K562 (cell line): ENCODE data around the gene GRID2IP. TPM values are rescaled to one million over a fixed set of nuclear protein-coding genes. Genes with fewer than 3 reads are reported as not detected.

Source experiments
- ARHGAP35 ChIP-seq: fragments of 450-650 bp; IDR thresholded peaks from 2 replicates; pipeline ENCODE4 v1.6.1; 2018; ENCODE audit not compliant: partially characterized antibody
- BCOR ChIP-seq: fragments of 450-650 bp; IDR thresholded peaks from 2 replicates; pipeline ENCODE4 v1.6.1; 2016
- C11orf30 ChIP-seq: fragments of 450-650 bp; IDR thresholded peaks from 2 replicates; pipeline ENCODE4 v1.6.1; 2016; ENCODE audit warnings: low read depth, mild to moderate bottlenecking
- CTBP1 ChIP-seq: fragments of 450-650 bp; IDR thresholded peaks from 2 replicates; pipeline ENCODE4 v1.6.1; 2016; ENCODE audit warnings: borderline replicate concordance
- ELF1 ChIP-seq: fragments of 200-800 bp; sonication (Bioruptor generic); IDR thresholded peaks from 2 replicates; pipeline ENCODE4 v1.6.1; 2016; ENCODE audit warnings: missing genetic modification characterization, missing compliant biosample characterization
- HDAC3 ChIP-seq: fragments of 450-650 bp; IDR thresholded peaks from 2 replicates; pipeline ENCODE4 v1.6.1; 2018; ENCODE audit warnings: borderline replicate concordance, mild to moderate bottlenecking, moderate library complexity; ENCODE audit not compliant: partially characterized antibody
- HLTF ChIP-seq: fragments of 450-650 bp; IDR thresholded peaks from 2 replicates; pipeline ENCODE4 v1.6.1; 2016
- IFI16 ChIP-seq: fragments of 250-450 bp; sonication (Bioruptor Pico); IDR thresholded peaks from 2 replicates; pipeline ENCODE4 v2.1.2; 2022; ENCODE audit warnings: mild to moderate bottlenecking, inconsistent platforms
- KAT7 ChIP-seq: sonication (generic); formaldehyde crosslinking; IDR thresholded peaks from 2 replicates; pipeline ENCODE4 v1.8.0; 2022; ENCODE audit warnings: missing genetic modification reagents, mild to moderate bottlenecking, borderline replicate concordance
- KDM1A ChIP-seq, 2 experiments: fragments of 450-650 bp; IDR thresholded peaks; 2 replicates each; pipeline ENCODE4 v1.6.1; 2016; ENCODE audit warnings: mild to moderate bottlenecking in 2 of 2
- MAFF ChIP-seq: IDR thresholded peaks from 2 replicates; pipeline ENCODE4 v1.6.1; 2012; ENCODE audit warnings: low read length, improper control_type of control experiment
- MECOM ChIP-seq: fragments of 250-450 bp; sonication (Bioruptor Pico); IDR thresholded peaks from 2 replicates; pipeline ENCODE4 v1.8.0; 2022; ENCODE audit warnings: inconsistent platforms
- NR2C2 ChIP-seq, 2 experiments: fragments of 200-800 bp in 1 of 2; sonication (Bioruptor generic) in 1 of 2; sonication (generic) in 1 of 2; formaldehyde crosslinking in 1 of 2; IDR thresholded peaks; 2 replicates each; pipeline versions ENCODE4 v1.6.1 to v1.8.0; 2016 to 2022; ENCODE audit warnings: mild to moderate bottlenecking in 1 of 2, missing compliant biosample characterization in 1 of 2, missing genetic modification characterization in 1 of 2, missing genetic modification reagents in 1 of 2
- NRF1 ChIP-seq, 2 experiments: fragments of 450-650 bp; IDR thresholded peaks in 1 of 2; conservative IDR thresholded peaks in 1 of 2; 2 replicates each; pipeline ENCODE4 v1.6.1; 2014; ENCODE audit warnings: mild to moderate bottlenecking in 2 of 2
- POLR3G ChIP-seq: IDR thresholded peaks from 2 replicates; pipeline ENCODE4 v1.6.1; 2011; ENCODE audit not compliant: insufficient read length, insufficient replicate concordance; ENCODE audit errors: extremely low read depth
- RBM34 ChIP-seq: fragments of 200-400 bp; formaldehyde crosslinking; IDR thresholded peaks from 2 replicates; pipeline ENCODE4 v1.6.1; 2018; ENCODE audit warnings: low read length, borderline replicate concordance; ENCODE audit not compliant: insufficient read depth
- SMAD4 ChIP-seq: fragments of 250-450 bp; sonication (Bioruptor Pico); conservative IDR thresholded peaks from 2 replicates; pipeline ENCODE4 v1.8.0; 2021; ENCODE audit warnings: inconsistent platforms, mild to moderate bottlenecking, moderate library complexity
- SP2 ChIP-seq: IDR thresholded peaks from 2 replicates; pipeline ENCODE4 v1.6.1; 2011; ENCODE audit warnings: mild to moderate bottlenecking, low read depth, low read length, moderate library complexity; ENCODE audit not compliant: poor library complexity, severe bottlenecking; ENCODE audit errors: extremely low read depth
- TAF15 ChIP-seq: fragments of 200-400 bp; formaldehyde crosslinking; IDR thresholded peaks from 2 replicates; pipeline ENCODE4 v1.6.1; 2017; ENCODE audit warnings: mild to moderate bottlenecking, low read depth, low read length, moderate library complexity
- ZNF121 ChIP-seq: sonication (generic); formaldehyde crosslinking; conservative IDR thresholded peaks from 2 replicates; pipeline ENCODE4 v1.8.0; 2022; ENCODE audit warnings: missing genetic modification reagents
- ZNF76 ChIP-seq: fragments of 250-450 bp; sonication (Bioruptor Pico); IDR thresholded peaks from 2 replicates; pipeline ENCODE4 v1.4.0; 2020; ENCODE audit warnings: mild to moderate bottlenecking, moderate library complexity, borderline replicate concordance
- ZNF780A ChIP-seq: fragments of 250-450 bp; sonication (Bioruptor Pico); IDR thresholded peaks from 2 replicates; pipeline ENCODE4 v1.5.0; 2021; ENCODE audit warnings: mild to moderate bottlenecking
- ZNF785 ChIP-seq: fragments of 250-450 bp; sonication (Bioruptor Pico); IDR thresholded peaks from 2 replicates; pipeline ENCODE4 v1.4.0; 2020; ENCODE audit warnings: mild to moderate bottlenecking
- ZSCAN29 ChIP-seq: fragments of 450-650 bp; IDR thresholded peaks from 2 replicates; pipeline ENCODE4 v1.6.1; 2017
- polyA plus RNA-seq, 8 experiments: library from polyadenylated mRNA; depleted of rRNA in 4 of 8; stranded (reverse) in 5 of 8; unstranded in 3 of 8; fragments of >200 nt; fragmentation: Nextera tagmentation in 2 of 8; fragmentation: Illumina TruSeq in 1 of 8; extraction: Ambion mirVana in 2 of 8; extraction: Trizol in 1 of 8; gene quantifications; 2 replicates each; pipeline versions ENCODE4 v1.2.1 to v1.2.3, GENCODE V29; 2011 to 2014; ENCODE audit warnings: inconsistent platforms in 1 of 8, missing spikeins in 1 of 8
- total RNA-seq, 7 experiments: library from RNA; depleted of rRNA in 6 of 7; stranded (reverse); fragments of >200 nt in 6 of 7; fragmentation: Illumina TruSeq in 2 of 7; extraction: Trizol in 2 of 7; gene quantifications; 2 replicates each; pipeline versions ENCODE4 v1.2.1 to v1.2.3, GENCODE V29; 2011 to 2021; ENCODE audit warnings: low replicate concordance in 1 of 7
- TF ChIP-seq, protein P1 (sequence below): sonication (generic); formaldehyde crosslinking; IDR thresholded peaks from 2 replicates; pipeline ENCODE4 v1.9.0; 2022; ENCODE audit warnings: mild to moderate bottlenecking, missing genetic modification reagents
- TF ChIP-seq, protein P2 (sequence below): sonication (generic); formaldehyde crosslinking; IDR thresholded peaks from 2 replicates; pipeline ENCODE4 v1.8.1; 2023; ENCODE audit warnings: mild to moderate bottlenecking, missing genetic modification reagents
- TF ChIP-seq, protein P3 (sequence below): fragments of 250-450 bp; sonication (Bioruptor Pico); IDR thresholded peaks from 2 replicates; pipeline ENCODE4 v1.9.0; 2021; ENCODE audit warnings: mild to moderate bottlenecking

GRID2IP gene
- total and polyA plus RNA-seq, 9 of the 15 experiments (the other 6 are each of a cell fraction or from before 2014, with no cell fraction given) = not detected

DNA sequence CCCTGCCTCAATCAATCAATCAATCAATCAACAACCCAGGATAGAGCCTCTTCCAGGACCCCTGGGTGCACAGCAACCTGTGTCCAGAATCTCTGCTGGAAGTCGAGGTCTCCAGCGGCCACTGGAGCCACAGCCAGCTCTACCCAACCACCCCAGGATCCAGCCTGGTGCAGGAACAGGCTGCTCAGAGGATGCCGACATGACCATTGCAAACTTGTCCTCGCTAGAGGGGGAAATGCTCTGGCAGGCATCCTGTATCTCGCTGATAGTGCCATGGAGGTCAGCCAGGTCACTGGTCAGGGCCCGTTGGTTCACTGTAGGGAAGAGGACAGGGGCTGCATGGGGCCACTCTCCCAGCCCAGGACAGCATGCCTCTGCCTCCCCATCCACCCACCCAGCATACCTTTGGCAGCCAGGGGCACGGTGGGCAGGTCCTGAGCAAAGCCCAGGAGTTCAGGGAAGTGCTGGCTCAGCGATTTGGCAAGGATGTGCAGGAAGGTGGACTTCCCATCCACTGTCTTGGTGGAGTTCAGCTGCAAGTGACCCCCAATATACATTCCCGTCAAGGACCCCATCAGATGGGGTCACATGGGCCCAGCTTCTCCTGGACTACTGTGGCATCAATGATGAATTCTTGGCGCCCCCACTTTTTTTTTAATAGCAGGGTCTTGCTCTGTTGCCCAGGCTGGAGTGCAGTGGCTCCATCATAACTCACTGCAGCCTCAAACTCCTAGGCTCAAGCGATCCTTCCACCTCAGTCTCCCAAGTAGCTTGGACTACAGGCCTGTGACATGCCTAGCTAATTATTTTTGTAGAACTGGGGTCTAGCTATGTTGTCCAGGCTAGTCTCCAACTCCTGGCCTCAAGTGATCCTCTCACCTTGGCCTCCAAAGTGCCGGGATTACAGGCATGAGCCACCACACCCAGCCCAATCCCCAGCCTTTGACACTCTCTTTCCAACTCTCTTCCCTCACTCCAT is 49.4 kb downstream of the GRID2IP start (continued):
- TF ChIP-seq, protein P1, sequence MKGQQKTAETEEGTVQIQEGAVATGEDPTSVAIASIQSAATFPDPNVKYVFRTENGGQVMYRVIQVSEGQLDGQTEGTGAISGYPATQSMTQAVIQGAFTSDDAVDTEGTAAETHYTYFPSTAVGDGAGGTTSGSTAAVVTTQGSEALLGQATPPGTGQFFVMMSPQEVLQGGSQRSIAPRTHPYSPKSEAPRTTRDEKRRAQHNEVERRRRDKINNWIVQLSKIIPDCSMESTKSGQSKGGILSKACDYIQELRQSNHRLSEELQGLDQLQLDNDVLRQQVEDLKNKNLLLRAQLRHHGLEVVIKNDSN (CRISPR knock-in tag) = peak; percentile 24; the same call in 1 of the 2 replicates
- TF ChIP-seq ARHGAP35 = no peak
- TF ChIP-seq ZNF785 (CRISPR knock-in tag) = no peak
- no peak for TF ChIP-seq ZSCAN29
- TF ChIP-seq, protein P2, sequence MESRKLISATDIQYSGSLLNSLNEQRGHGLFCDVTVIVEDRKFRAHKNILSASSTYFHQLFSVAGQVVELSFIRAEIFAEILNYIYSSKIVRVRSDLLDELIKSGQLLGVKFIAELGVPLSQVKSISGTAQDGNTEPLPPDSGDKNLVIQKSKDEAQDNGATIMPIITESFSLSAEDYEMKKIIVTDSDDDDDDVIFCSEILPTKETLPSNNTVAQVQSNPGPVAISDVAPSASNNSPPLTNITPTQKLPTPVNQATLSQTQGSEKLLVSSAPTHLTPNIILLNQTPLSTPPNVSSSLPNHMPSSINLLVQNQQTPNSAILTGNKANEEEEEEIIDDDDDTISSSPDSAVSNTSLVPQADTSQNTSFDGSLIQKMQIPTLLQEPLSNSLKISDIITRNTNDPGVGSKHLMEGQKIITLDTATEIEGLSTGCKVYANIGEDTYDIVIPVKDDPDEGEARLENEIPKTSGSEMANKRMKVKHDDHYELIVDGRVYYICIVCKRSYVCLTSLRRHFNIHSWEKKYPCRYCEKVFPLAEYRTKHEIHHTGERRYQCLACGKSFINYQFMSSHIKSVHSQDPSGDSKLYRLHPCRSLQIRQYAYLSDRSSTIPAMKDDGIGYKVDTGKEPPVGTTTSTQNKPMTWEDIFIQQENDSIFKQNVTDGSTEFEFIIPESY (CRISPR knock-in tag) = no peak
- no peak for TF ChIP-seq KAT7
- no peak for TF ChIP-seq ZNF780A (CRISPR knock-in tag)
- TF ChIP-seq, protein P3, sequence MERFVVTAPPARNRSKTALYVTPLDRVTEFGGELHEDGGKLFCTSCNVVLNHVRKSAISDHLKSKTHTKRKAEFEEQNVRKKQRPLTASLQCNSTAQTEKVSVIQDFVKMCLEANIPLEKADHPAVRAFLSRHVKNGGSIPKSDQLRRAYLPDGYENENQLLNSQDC (CRISPR knock-in tag) = no peak
- no peak for TF ChIP-seq SMAD4
- TF ChIP-seq MAFF = peak; percentile 65
- TF ChIP-seq RBM34 = no peak
- no peak for TF ChIP-seq ZNF76
- no peak for TF ChIP-seq TAF15
- TF ChIP-seq POLR3G = no peak
- peak; percentile 86 for TF ChIP-seq C11orf30
- no peak for TF ChIP-seq CTBP1
- peak; percentile 100 for TF ChIP-seq ZNF121 (CRISPR knock-in tag)
- no peak for TF ChIP-seq ELF1
- no peak for TF ChIP-seq MECOM
- no peak for TF ChIP-seq NR2C2 (CRISPR knock-in tag; IDR thresholded peaks at IDR 0.05)
- no peak for TF ChIP-seq NR2C2 (tag; IDR thresholded peaks at IDR 0.05)
- no peak for TF ChIP-seq HLTF
- TF ChIP-seq SP2 = no peak
- no peak for TF ChIP-seq IFI16 (CRISPR knock-in tag)
- TF ChIP-seq BCOR = peak; percentile 82
- TF ChIP-seq KDM1A (IDR thresholded peaks at IDR 0.05) = 0 out of 4 replicates have a peak, but pooled peaks have one; percentile 11 to 25
- TF ChIP-seq NRF1 (conservative IDR thresholded peaks at IDR 0.05 in 1 of 2, IDR thresholded peaks at IDR 0.05 in 1 of 2) = no peak
- TF ChIP-seq HDAC3 = no peak
